ENCODE data around the gene PIP4K2A. TPM values are rescaled to one million over a fixed set of nuclear protein-coding genes. Genes with fewer than 3 reads are reported as not detected.
"Not testable (repeated sequence)": the region's sequence is repeated elsewhere in the genome, so short reads cannot be mapped to it uniquely, and the experiment has no call there.

PIP4K2A gene
- total RNA-seq, 1 experiment from 2014 or later, result 59.2 TPM

DNA sequence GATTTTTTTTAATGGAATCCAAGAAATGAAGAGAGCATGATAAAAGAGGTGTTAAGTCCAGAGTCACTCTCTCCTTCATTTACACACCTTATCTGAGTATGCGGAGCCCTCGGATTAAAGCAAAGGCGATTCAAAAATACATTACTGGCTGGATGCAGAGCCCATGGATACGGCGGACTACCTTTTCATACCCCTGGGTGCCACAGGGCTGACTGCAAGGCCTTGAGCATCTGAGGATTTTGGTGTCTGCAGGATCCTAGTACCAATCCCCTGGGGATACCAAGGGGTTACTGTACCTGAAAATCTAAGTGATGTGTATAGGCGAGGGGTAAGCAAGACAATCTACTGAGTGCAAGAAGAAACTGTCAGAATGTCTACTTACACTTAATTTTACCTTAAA is 20.5 kb downstream of the PIP4K2A start:
- no peak for DNase-seq (ENCODE audit: low read depth)

DNA sequence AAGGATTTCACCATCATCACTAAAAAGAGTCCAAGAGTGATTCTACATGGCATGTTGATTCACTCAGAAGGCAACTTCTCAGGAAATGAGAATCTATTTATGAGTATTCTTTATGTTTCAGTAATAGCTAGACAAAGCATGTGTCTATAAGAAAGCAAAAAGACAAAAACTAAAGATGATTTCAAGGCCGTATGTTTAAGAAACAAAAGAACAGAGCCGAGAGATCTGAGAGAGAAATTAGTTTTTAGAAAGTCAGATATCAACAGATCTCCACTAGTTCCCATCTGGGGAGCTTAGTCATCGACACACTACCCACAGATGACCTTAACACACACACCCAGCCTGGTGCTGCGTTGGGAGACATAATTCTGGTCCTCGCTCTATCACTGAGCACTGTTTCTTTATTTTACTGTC is 21.0 kb downstream of the PIP4K2A start:
- peak; percentile 62 for DNase-seq (ENCODE audit: low read depth)

DNA sequence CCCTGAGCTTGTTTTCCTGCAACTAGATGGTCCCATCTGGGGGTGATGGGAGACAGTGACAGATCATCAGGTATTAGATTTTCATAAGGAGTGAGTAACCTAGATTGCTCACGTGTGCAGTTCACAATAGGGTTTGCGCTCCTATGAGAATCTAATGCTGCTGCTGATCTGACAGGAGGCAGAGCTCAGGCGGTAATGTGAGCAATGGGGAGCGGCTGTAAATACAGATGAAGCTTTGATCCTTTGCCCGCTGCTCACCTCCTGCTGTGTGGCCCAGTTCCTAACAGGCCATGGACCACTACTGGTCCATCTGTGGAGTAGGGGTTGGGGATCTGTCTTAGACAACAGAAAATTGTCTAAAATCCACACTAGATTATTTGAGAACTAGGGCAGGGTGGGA is 22.3 kb downstream of the PIP4K2A start:
- DNase-seq (ENCODE audit: low read depth), result not testable (repeated sequence)

DNA sequence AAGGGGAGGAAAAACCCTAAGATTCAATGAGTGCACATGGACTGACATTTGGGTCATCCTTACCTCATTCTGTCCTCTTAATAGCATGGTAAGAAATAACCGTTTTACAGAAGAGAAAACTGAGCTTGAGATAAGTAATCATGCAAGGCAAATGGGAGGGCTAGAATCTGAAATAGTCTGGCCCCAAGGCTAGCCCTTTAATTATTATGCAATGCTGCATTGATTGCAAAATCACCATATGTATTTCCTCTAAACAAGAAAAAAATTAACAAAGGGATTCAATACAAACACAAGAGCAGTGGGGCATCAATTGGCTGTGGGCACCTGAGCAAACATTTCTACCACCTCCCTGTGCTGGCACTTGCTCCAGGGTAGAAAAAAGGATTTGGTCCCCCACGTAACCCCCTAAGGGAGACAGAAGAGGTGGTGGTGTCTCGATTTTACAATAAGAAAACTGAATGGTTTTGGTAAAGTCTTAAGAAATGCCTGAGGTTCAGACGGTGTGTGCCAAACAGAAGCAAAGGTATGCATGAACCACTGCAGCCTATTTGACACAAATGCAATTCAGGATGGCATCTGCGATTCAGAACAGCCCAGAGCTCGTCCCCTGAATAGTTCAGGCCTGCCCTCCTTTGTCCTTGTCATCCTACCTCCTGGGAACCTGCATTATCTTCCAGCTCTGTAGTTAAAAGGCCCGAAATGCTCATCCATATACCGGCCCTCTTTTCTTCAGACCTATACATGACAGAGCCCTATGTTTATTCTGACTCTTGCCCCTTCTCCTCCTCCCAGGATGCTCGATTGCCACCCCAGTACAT is 23.6 kb downstream of the PIP4K2A start:
- DNase-seq (ENCODE audit: low read depth), result no peak

DNA sequence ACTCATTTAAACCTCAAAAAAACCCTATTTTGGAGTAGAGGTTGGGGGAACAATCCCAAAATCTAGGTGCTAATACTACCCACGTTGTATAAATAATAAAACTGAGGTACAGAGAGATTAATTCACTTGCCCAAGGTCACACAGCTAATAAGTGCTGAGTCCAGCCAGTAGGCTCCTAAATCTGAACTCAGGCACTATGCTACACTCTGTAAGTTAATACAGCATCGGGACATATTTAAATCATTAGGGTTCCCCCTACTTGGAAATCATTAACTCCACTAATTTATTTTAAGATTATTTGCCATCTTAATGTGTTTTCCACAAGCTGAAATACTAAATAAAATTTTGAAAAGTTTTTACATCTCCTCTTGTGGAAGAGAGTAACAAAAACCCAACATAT is 24.2 kb downstream of the PIP4K2A start:
- no peak for DNase-seq (ENCODE audit: low read depth)

DNA sequence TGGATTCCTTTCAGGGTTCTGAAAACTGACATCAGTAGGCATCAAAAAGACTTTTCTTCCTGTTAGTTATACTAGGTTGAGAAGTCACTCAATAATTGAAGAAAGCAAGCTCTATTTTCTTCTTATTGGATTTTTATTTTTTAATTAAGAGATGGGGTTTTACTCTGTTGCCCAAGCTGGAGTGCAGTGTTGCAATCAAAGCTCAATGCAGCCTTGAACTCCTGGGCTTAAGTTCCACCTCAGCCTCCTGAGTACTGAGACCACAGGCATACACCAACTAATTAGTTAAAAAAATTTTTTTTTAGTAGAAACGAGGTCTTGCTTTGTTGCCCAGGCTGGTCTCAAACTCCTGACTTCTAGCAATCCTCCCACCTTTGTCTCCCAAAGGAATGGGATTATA is 28.0 kb downstream of the PIP4K2A start:
- no peak for DNase-seq (ENCODE audit: low read depth)

DNA sequence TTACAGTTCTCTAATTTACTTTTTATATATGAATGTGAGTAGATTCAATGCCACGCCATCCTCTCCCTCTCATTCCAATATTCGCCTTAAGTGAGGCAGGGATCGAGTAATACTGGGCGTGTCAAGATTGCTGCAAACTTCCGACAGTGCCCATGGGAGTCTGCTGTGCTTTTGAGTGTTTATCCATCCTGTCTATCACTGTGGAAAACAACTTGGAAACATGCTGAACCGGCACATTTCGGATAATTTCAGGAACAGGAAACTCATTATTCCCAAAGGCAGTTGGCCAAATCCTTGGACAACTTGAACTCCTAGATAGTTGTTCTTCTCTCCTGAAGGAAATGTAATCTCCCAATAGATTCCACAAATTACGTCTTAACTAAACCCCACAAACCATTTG is 28.5 kb downstream of the PIP4K2A start:
- no peak for DNase-seq (ENCODE audit: low read depth)

DNA sequence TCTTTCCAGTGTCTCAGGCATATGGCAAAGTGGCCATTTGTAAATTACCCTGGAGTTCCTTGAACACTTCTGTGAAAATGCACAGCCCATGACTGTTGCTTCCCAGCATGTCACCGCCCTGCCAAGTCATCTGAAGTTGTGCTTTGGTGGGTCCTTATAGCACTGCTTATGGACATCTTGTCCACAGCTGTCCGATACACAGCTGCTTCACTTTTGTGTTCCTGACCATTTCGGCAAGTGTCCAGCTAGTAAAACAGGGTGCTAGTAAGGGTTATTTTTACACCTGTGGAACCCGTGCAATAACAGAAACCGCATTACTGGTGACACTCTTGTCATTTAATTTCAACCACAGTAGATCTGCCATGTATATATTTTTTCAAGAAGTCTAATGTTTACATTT is 29.7 kb downstream of the PIP4K2A start:
- DNase-seq (ENCODE audit: low read depth), result no peak

DNA sequence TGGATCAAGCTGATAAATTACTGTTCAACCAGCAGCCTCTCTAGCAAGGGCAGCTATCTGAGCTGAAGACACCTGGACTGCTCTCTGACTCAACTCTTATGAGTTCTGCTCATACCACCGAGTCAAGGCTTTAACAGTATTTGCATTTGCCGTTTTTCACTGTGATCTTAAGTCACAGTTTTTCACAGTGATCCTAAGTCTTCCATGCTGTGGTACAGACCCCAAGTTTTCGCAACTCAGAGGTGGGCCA is 31.3 kb downstream of the PIP4K2A start:
- peak; percentile 66 for DNase-seq (ENCODE audit: low read depth)

DNA sequence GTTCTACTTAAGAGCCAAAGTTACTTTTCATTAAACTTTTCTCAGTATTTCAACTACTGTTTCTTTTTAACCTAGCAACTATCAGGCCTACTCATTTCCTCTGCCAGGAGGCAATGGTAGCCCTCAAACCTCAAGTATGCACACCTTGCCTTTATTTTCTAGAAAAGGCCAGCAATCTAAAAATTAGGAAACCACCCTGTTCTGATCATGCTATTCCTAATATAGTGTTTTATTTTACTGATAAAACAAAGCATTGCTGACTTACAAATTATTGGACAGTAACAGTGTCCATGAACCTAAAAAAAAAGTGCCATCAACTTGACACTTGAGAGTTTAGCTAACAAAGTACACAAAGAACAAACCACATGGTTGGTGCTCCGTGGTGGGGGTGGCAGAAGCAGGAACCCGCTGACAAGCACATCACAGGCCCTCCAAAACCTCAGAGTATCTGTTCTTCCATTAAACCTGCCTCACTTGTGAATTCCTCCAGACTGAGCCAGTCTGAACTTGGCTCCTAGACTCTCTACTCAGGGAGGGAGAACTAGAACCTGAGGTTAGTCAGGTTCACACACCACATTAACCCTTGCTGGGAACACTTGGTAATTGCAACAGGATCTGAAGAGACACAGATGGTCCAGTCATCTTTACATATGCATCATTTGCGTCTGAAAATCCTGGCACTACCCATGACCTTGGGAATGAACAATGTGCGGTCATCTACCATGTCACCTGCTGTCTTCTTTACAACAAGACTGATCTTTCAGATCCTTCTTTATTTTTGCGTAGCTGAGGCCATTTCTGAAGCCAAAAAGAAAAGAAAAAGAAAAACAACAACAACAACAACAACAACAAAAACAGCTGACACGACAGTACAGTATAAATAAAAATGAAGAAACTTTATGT is 31.9 kb downstream of the PIP4K2A start:
- peak; percentile 91 for DNase-seq (ENCODE audit: low read depth)

DNA sequence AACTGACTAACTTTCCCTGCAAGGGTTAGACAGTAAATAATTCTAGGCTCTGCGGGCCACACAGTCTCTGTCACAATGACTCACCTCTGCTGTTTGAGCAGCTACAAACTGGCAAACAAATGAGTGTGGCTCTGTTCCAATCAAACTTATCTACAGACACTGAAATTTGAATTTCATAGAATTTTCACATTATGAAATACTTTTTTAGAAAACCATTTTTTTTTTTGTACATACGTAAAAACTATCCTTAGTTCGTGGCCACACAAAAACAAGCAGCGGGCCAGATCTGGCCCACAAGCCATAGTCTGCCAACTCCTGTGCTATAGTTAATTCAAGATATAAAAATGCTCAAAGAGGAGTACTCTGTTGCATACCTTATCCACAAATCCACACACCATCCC is 32.6 kb downstream of the PIP4K2A start:
- peak; percentile 82 for DNase-seq (ENCODE audit: low read depth)

DNA sequence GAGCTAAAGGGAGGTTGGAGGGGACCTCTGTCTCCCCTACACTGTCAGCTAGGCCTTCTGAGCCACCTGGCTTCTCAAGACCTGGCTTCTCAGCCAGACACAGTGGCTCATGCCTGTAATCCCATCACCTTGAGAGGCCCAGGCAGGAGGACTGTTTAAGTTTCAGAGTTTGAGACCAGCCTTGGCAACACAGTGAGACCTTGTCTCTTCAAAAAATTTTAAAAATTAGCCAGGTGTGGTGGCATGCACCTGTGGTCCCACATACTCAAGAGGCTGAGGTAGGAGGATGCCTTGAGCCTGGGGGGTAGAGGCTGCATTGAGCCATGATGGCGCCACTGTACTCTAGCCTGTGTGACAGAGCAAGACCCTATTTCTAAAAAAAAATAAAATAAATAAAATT is 33.1 kb downstream of the PIP4K2A start:
- no peak for DNase-seq (ENCODE audit: low read depth)

DNA sequence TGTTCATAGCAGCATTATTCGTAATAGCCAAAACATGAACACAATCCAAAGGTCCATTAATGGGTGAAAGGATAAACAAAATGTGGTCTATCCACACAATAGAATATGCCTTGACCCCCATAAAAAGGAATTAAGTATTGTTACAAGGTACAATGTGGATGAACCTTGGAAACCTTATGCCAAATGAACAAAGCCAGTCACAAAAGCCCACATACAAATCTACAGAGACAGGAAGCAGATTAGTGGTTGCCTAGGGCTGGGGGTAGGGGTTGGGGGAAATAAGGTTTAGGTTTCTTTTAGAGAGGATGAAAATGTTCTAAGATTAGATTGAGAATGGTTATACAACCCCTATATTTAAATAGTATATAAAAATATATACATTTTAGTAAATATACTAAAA is 34.8 kb downstream of the PIP4K2A start:
- no peak for DNase-seq (ENCODE audit: low read depth)

DNA sequence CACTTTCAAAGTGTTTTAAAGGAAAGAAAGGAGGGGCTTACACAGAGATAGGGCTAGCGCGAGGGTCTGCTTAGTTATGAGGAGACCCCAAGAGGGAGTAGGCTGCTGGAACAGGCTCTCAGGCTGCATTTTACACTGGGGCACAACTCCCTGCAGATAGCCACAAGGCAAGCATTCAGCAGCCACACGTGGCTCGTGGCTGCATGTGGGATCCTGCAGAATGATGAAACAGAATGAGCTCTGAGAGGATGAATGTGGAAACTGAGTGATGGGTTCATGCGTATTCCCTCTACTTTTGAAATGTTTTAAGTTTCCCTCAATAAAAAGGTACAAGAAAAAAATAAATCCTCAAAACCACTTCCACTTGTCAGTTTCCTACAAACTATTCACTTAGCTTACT is 37.0 kb downstream of the PIP4K2A start:
- no peak for DNase-seq (ENCODE audit: low read depth)

DNA sequence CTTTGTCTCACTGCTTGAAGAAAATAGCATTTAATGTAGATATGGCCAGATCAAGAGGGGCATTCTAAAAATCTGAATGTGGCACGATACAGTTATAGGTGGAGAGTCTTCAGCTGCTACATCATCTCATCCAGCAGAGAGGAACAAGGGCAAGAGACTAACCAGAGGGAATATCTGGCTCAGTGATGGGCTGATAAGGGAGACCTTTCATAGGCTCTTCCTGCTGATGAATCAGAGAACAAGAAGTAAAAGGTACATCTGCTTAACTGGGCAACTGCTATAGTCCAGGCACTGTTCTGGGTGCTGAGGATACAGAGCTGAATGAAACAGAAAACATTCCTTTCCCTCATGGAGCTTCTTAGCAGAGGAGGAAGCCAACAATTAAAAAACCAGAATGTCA is 37.9 kb downstream of the PIP4K2A start:
- DNase-seq (ENCODE audit: low read depth), result no peak

DNA sequence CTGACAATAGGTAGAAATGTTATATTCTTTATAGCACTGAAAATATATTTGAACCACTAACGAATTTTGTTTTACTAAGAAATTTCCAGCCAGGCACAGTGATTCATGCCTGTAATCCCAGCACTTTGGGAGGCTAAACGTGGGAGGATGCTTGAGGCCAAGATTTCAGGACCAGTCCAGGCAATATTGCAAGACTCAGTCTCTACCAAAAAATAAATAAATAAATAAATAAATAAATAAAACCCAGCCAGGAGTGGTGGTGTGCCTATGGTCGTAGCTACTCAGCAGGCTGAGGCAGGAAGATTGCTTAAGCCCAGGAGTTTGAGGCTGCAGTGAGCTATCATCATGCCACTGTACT is 39.8 kb downstream of the PIP4K2A start:
- DNase-seq (ENCODE audit: low read depth), result no peak

DNA sequence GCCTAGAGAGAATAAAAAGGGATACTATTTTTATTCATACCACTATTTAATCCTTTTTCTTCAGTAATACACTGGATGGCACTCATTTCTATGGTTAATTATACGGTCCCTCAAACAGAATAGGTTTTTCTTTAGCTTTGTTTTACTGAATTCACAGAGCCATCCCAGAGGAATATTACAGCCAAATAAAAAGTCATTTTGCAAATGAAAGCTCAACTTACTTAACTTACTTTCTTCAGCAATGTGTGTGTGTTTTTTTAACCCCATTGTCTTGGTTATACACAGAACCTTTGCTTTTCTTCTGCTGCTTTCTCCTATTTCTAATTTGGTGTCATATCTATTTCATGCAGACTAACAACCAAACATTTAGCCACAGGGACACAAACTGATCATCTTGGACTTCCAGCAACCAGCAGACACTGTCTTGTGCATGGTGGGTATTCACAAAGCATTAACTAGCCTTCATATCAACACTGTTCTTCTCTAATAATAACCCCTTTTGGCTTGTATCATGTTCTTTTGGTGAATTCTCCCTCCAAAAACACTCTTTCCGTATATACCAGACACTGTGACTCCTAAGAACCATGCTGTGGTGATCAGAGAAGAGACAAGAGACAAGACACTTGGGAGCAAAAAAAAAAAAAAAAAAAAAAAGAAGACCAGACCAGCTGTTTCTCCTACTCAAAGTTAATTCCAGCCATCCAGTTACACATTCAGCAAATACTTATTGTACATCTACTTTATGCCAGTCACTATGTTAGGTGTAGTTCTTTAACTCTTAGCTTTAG is 40.4 kb downstream of the PIP4K2A start:
- DNase-seq (ENCODE audit: low read depth), result no peak

DNA sequence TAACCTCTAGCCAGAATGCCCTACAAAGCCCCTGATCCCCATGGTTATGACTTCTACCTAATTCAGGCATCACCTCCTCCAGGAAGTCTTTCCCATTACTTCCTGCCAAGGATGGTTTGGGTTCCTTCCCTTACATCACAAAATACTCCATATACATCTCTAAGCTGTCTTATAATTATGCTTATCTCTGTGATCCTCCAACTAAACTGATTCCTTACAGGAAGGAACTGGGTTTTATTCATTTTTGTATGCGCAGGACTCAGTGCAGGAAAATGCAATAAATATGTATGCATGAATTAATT is 41.3 kb downstream of the PIP4K2A start:
- no peak for DNase-seq (ENCODE audit: low read depth)

DNA sequence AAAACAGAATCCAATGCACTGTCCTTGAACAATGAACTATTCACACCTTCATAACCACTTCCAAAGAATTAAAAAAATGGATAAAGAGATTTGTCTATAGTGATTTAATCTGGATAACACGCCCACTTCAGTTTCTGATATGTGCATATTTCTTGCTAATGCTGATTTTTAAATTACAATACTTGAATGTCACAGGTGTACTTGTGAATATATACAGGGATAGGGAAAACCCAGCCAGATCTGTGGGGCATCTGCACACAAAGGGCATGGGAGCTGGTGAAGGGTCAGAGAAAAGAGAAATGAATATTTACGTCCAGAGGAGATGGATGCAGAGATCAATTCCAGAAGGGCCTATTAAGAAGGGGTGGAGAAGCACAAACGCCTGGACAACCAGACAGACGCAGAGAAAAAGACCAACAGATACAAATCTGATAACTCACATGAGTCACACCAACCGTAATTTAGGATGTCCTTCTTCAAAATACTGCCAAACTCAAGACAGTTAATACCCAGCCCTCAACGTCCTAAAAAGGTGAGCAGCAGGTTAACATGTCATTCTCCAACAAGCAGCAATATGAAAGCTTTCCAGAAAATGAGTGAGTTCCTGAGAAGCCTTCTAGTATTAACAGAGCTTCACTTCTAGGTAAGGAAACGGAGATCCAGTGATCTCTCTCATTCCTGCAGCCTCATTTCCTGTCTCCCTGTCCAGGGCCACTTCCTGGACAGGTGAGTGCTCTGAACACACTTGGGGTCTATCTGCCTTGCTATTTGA is 41.9 kb downstream of the PIP4K2A start:
- no peak for DNase-seq (ENCODE audit: low read depth)

DNA sequence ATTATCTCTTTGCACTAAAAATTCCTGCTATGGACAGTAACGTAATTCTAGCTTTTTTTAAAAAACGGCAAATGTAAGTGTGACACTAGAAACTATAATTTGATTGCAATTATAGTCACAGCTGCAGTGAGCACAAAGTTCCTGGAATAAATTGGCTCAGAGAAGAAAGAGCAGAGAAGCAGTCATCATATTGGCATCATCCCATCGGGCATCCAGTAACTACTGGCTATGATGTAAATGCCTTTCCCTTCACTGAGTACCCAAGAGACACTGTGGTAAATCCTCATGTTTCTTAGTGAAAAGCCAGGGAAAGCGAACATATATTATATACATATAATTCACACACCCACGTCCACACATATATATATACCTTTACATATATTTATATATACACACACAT is 43.6 kb downstream of the PIP4K2A start:
- DNase-seq (ENCODE audit: low read depth), result no peak

DNA sequence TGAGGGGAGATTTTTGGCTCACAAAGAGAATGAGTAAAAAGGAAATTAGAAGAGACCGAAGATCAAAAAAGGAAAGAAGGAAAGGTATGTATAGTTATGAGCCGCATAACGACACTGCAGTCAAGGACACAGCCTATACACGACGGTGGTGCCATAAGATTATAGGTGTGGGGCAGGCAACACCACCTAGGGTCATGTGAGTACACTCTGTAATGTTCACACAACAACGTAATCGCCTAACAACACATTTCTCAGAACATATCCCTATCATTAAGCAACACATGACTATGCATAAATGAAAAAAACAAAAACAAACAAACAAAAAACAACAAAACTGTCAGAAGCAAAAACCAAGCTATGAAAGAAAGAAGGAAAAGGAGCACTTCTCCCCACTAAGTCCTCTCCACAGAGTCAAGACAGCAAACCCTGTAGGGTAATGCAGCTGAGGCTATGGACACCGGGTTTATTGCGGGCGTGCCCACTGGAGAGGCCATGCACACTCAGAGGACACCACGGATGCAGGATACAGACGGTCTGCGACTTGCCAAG is 45.1 kb downstream of the PIP4K2A start:
- DNase-seq (ENCODE audit: low read depth), result no peak

Data from HT1080 (cell line).